Lower lobe of right lung (tissue), 2 donors: ENCODE measurements around the gene SRRM5. TPM values are rescaled to one million over a fixed set of nuclear protein-coding genes. Genes with fewer than 3 reads are reported as not detected.

Source experiments
- ATAC-seq, 2 donors: fragments of 200-7000 bp; cut with Tn5 transposase; one replicate each; pipeline ENCODE4 v1.9.1; 2020 to 2022; ENCODE audit warnings: mild to moderate bottlenecking in 2 of 2, moderate library complexity in 2 of 2
- DNase-seq: peaks from one replicate; pipeline ENCODE4 v3.0.0-alpha.2; 2020
- H3K27ac ChIP-seq: fragments of 200-600 bp; one replicate; pipeline ENCODE4 v1.8.0; 2022
- H3K27me3 ChIP-seq: fragments of 200-600 bp; one replicate; pipeline ENCODE4 v1.8.0; 2022; ENCODE audit warnings: low read depth
- H3K36me3 ChIP-seq: fragments of 200-600 bp; one replicate; pipeline ENCODE4 v1.8.0; 2022; ENCODE audit warnings: mild to moderate bottlenecking
- H3K4me1 ChIP-seq: fragments of 200-600 bp; one replicate; pipeline ENCODE4 v1.8.0; 2022
- H3K4me3 ChIP-seq: fragments of 200-600 bp; one replicate; pipeline ENCODE4 v1.8.0; 2022; ENCODE audit warnings: mild to moderate bottlenecking
- H3K9me3 ChIP-seq: fragments of 200-600 bp; one replicate; pipeline ENCODE4 v1.8.0; 2022
- CTCF ChIP-seq: fragments of 200-600 bp; IDR thresholded peaks from one replicate; pipeline ENCODE4 v1.8.0; 2022; ENCODE audit warnings: antibody characterized with exemption, mild to moderate bottlenecking
- intact Hi-C: fragments of 100-400 bp; cut with DNase I; formaldehyde crosslinking; loops from one replicate; pipeline ENCODE4 v1.11.0; 2022
- total RNA-seq: library from RNA; stranded (reverse); fragmentation: NEBNext Ultra II Directional; extraction: Animal tissue kit (Norgen Biotek cat#: 25700); gene quantifications from one replicate; pipeline ENCODE4 v1.2.1, GENCODE V29; 2021
- donor health status: DM: no; HTN: yes; CAD: no; lungs with severe emphysema.

The SRRM5 gene
- total RNA-seq, 1 donor from 2014 or later: 0.24 TPM

- DNase-seq: no peak
- Histone ChIP-seq H3K27ac (no peak overlapping the region), H3K4me1 (peaks cover 17% of the 10 kb centered on the region), H3K27me3 (no peaks in the 10 kb centered on the region), H3K9me3 (peaks cover 4% of the 10 kb centered on the region), H3K4me3 (no peak overlapping the region), H3K36me3 (peaks cover 89% of the 10 kb centered on the region)
- intact Hi-C loops: no loop called here
- TF ChIP-seq CTCF: no peak
- no peak for ATAC-seq
Measured at GRCh38 chr19:43660971-43661360, 49.1 kb downstream of the SRRM5 start.

GRCh38 chr19:43662487-43662886 is 50.6 kb downstream of the SRRM5 start:
- DNase-seq (no peak), ATAC-seq (no peak)
- peaks cover 87% of the 10 kb centered on the region for H3K36me3 ChIP-seq
- H3K27me3 ChIP-seq: no peaks in the 10 kb centered on the region
- peaks cover 19% of the 10 kb centered on the region for H3K4me1 ChIP-seq
- H3K9me3 ChIP-seq: peaks cover 4% of the 10 kb centered on the region
- no peak overlapping the region for H3K27ac ChIP-seq
- intact Hi-C loops: no loop called here
- TF ChIP-seq CTCF: peak; percentile 21
- H3K4me3 ChIP-seq: no peak overlapping the region

- peaks cover 24% of the 10 kb centered on the region for H3K4me1 ChIP-seq
- H3K36me3 ChIP-seq: peaks cover 73% of the 10 kb centered on the region
- intact Hi-C loops: no loop called here
- H3K9me3 ChIP-seq: no peaks in the 10 kb centered on the region
- H3K27ac ChIP-seq: no peak overlapping the region
- DNase-seq: no peak
- H3K4me3 ChIP-seq: no peak overlapping the region
- H3K27me3 ChIP-seq: no peaks in the 10 kb centered on the region
- TF ChIP-seq CTCF: no peak
- ATAC-seq: no peak
Measured at GRCh38 chr19:43664018-43664417, 52.1 kb downstream of the SRRM5 start.

Other genes with a start within 250 kb of the SRRM5 start
- gene TEX101, start 197.2 kb upstream of the SRRM5 start, total RNA-seq: not detected
- 0.74 TPM for gene LYPD3, start 146.5 kb upstream of the SRRM5 start, total RNA-seq
- 7.8 TPM for gene PHLDB3, start 107.3 kb upstream of the SRRM5 start, total RNA-seq
- gene ETHE1, start 84.9 kb upstream of the SRRM5 start, total RNA-seq: 47.4 TPM
- 2.8 TPM for gene ZNF575, start 78.9 kb upstream of the SRRM5 start, total RNA-seq
- gene XRCC1, start 36.6 kb upstream of the SRRM5 start, total RNA-seq: 26.9 TPM
- 5.8 TPM for gene PINLYP, start 36.3 kb upstream of the SRRM5 start, total RNA-seq
- gene IRGQ, start 16.0 kb upstream of the SRRM5 start, total RNA-seq: 21.1 TPM
- 14.2 TPM for gene ZNF576, start 15.5 kb upstream of the SRRM5 start, total RNA-seq
- gene ZNF428, start 7.5 kb downstream of the SRRM5 start, total RNA-seq: 29.6 TPM
- 8.1 TPM for gene CADM4, start 27.8 kb downstream of the SRRM5 start, total RNA-seq
- gene PLAUR, start 58.1 kb downstream of the SRRM5 start, total RNA-seq: 96.2 TPM
- gene IRGC, start 104.0 kb downstream of the SRRM5 start, total RNA-seq: not detected
- 47.3 TPM for gene SMG9, start 142.9 kb downstream of the SRRM5 start, total RNA-seq
- 3.6 TPM for gene KCNN4, start 168.9 kb downstream of the SRRM5 start, total RNA-seq
- gene LYPD5, start 190.4 kb downstream of the SRRM5 start, total RNA-seq: 7.5 TPM
- gene ZNF283, start 215.2 kb downstream of the SRRM5 start, total RNA-seq: 12.7 TPM